Subcutaneous adipose tissue (tissue), 4 donors: ENCODE data around the gene KCNS1. TPM values are rescaled to one million over a fixed set of nuclear protein-coding genes. Genes with fewer than 3 reads are reported as not detected.

Source experiments
- total RNA-seq, 4 donors: library from RNA; depleted of rRNA; stranded (reverse); fragments of >200 nt; gene quantifications; one replicate each; pipeline ENCODE4 v1.1.0, GENCODE V29; 2016
- TF ChIP-seq, protein P1 (sequence below): fragments of 450-650 bp; IDR thresholded peaks from one replicate; pipeline ENCODE4 v1.5.1; 2016; ENCODE audit warnings: low read depth, mild to moderate bottlenecking, control low read depth, antibody characterized with exemption, moderate library complexity

Gene KCNS1
- total RNA-seq, 4 donors from 2014 or later: not detected

GRCh38 chr20:45124365-45124764 lies 23.4 kb upstream of the KCNS1 start, which contains the start of gene WFDC12:
Gene WFDC12, minus strand, starts transcription at chr20:45124465. Its CDS starts 18 bp downstream, at chr20:45124447.
- TF ChIP-seq, protein P1, sequence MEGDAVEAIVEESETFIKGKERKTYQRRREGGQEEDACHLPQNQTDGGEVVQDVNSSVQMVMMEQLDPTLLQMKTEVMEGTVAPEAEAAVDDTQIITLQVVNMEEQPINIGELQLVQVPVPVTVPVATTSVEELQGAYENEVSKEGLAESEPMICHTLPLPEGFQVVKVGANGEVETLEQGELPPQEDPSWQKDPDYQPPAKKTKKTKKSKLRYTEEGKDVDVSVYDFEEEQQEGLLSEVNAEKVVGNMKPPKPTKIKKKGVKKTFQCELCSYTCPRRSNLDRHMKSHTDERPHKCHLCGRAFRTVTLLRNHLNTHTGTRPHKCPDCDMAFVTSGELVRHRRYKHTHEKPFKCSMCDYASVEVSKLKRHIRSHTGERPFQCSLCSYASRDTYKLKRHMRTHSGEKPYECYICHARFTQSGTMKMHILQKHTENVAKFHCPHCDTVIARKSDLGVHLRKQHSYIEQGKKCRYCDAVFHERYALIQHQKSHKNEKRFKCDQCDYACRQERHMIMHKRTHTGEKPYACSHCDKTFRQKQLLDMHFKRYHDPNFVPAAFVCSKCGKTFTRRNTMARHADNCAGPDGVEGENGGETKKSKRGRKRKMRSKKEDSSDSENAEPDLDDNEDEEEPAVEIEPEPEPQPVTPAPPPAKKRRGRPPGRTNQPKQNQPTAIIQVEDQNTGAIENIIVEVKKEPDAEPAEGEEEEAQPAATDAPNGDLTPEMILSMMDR: no peak

GRCh38 chr20:45121388-45121787 lies 20.5 kb upstream of the KCNS1 start:
- TF ChIP-seq, protein P1: no peak

GRCh38 chr20:45119556-45120266 lies 18.8 kb upstream of the KCNS1 start:
- TF ChIP-seq, protein P1: no peak

DNA sequence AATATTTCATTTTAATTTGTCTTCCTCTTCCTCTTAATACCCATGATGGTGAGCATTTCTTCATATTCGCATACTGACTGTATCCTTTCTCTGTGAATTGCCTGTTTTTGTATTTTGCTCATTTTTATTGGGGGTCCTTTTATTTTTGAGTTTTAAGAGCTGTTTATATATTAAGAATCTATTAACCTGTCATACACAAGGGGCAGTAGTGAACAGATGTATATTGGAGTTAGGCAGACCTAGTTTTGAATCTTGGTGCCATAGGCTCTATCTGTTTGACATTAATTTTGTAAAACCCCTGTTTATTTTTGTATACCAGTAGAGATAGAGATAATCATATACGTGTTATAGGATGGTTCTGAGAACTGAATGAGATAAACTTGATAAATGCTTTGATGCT lies 17.1 kb upstream of the KCNS1 start:
- TF ChIP-seq, protein P1: no peak

DNA sequence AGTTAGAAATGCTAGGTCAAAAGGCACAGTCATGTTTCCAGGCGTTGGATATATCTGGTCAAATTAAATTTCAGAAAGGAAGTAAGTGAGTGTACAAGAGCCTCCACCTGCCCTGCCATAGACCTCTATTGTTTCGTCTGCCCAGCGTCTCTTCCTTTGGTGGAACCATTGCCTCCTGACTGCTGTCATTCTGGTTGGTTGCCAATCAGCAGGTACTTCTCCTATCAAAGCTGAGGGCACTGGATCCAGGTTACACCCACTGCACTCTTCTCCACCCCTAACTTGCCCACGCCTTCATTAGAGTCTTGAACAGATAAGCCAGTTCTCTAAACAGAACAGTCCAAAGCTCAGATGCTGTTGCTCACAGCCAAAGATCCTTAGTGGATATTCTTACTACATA lies 16.7 kb upstream of the KCNS1 start:
- TF ChIP-seq, protein P1: no peak

DNA sequence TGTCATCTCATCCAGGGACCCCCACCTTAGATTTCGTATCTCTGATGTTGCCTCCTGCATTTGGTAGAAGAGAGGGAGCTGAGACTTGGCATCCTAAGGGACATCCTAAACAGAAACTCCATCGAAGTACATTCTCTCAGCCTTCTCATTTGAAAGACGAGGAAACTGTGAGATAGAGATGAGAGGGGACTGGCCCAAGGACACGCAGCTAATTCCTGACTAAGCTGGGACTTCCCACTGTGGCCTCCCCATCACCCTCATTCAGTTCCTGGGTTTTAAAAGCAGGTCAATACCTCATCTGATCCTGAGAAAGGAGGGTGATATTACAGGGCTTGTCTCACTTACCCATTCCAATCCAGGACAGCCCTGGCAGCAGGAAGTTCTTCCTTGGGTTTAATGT lies 14.9 kb upstream of the KCNS1 start:
- TF ChIP-seq, protein P1: no peak

- TF ChIP-seq, protein P1: no peak
These were observed 14.5 kb upstream of the KCNS1 start for GRCh38 chr20:45115386-45115774.
